Colonic mucosa (tissue), 4 donors: Measurements from ENCODE around the gene ARHGEF16. TPM values are rescaled to one million over a fixed set of nuclear protein-coding genes. Genes with fewer than 3 reads are reported as not detected.
A peak's percentile ranks its signal among the peaks of the same experiment; 100 is the strongest.

Experiments
- DNase-seq: peaks from one replicate; pipeline ENCODE4 v3.0.0-alpha.2; 2020
- H3K27ac ChIP-seq: fragments of 200-600 bp; one replicate; pipeline ENCODE4 v1.8.0; 2021
- H3K27me3 ChIP-seq: fragments of 200-600 bp; one replicate; pipeline ENCODE4 v1.8.0; 2021
- H3K36me3 ChIP-seq: fragments of 200-600 bp; one replicate; pipeline ENCODE4 v1.8.0; 2021
- H3K4me1 ChIP-seq: fragments of 200-600 bp; one replicate; pipeline ENCODE4 v1.8.0; 2021; ENCODE audit warnings: mild to moderate bottlenecking
- H3K4me3 ChIP-seq: fragments of 200-600 bp; one replicate; pipeline ENCODE4 v1.8.0; 2021
- H3K9ac ChIP-seq, 2 donors: one replicate each; pipeline ENCODE4 v1.7.0; 2013; ENCODE audit warnings: control low read depth in 2 of 2, low read depth in 2 of 2, low read length in 2 of 2
- H3K9me3 ChIP-seq: fragments of 200-600 bp; one replicate; pipeline ENCODE4 v1.8.0; 2021
- CTCF ChIP-seq: fragments of 200-600 bp; IDR thresholded peaks from one replicate; pipeline ENCODE4 v1.8.0; 2022; ENCODE audit warnings: antibody characterized with exemption, mild to moderate bottlenecking
- intact Hi-C: fragments of 100-400 bp; cut with DNase I; formaldehyde crosslinking; loops from one replicate; pipeline ENCODE4 v1.14.1; 2022
- total RNA-seq, 2 donors: library from RNA; stranded (reverse); fragmentation: NEBNext Ultra II Directional in 1 of 2; extraction: Animal tissue kit (Norgen Biotek cat#: 25700) in 1 of 2; gene quantifications; one replicate each; pipeline ENCODE4 v1.2.1, GENCODE V29; 2021
- donor health status: healthy.
- donor health status: DM: no; HTN: no; CAD: no.
- donor health status: DM: no; HTN: no; CAD: no.

The ARHGEF16 gene
- total RNA-seq, 2 donors from 2014 or later: 77.3 to 90.2 TPM

GRCh38 chr1:3481836-3482375 lies 27.4 kb downstream of the ARHGEF16 start:
- intact Hi-C loops: no loop called here
- H3K36me3 ChIP-seq: no peaks in the 10 kb centered on the region
- no peak overlapping the region for H3K27ac ChIP-seq
- H3K27me3 ChIP-seq: no peaks in the 10 kb centered on the region
- DNase-seq: no peak
- no peak for TF ChIP-seq CTCF
- H3K9me3 ChIP-seq: no peaks in the 10 kb centered on the region
- H3K4me1 ChIP-seq: no peaks in the 10 kb centered on the region
- H3K4me3 ChIP-seq: no peak overlapping the region
- peak overlapping the region in 1 of 2 donors; percentile 24 for H3K9ac ChIP-seq

- no peak overlapping the region for H3K9ac ChIP-seq
- no peak for TF ChIP-seq CTCF
- H3K9me3 ChIP-seq: no peaks in the 10 kb centered on the region
- no peak for DNase-seq
- no peaks in the 10 kb centered on the region for H3K4me1 ChIP-seq
- H3K27ac ChIP-seq: no peak overlapping the region
- no peaks in the 10 kb centered on the region for H3K27me3 ChIP-seq
- no peaks in the 10 kb centered on the region for H3K36me3 ChIP-seq
- intact Hi-C loops: no loop called here
- H3K4me3 ChIP-seq: no peak overlapping the region
Observed at GRCh38 chr1:3482378-3482849, 27.9 kb downstream of the ARHGEF16 start.

GRCh38 chr1:3483380-3483779 lies 28.9 kb downstream of the ARHGEF16 start:
- H3K27me3 ChIP-seq: no peaks in the 10 kb centered on the region
- DNase-seq: no peak
- no peak for TF ChIP-seq CTCF
- H3K4me3 ChIP-seq: no peak overlapping the region
- H3K27ac ChIP-seq: no peak overlapping the region
- H3K9me3 ChIP-seq: no peaks in the 10 kb centered on the region
- no peaks in the 10 kb centered on the region for H3K4me1 ChIP-seq
- H3K36me3 ChIP-seq: no peaks in the 10 kb centered on the region
- H3K9ac ChIP-seq: no peak overlapping the region
- intact Hi-C loops: no loop called here

- peak; percentile 67 for DNase-seq
- peak; percentile 90 for TF ChIP-seq CTCF
- Histone ChIP-seq H3K4me1 (no peaks in the 10 kb centered on the region), H3K27me3 (no peaks in the 10 kb centered on the region), H3K4me3 (no peak overlapping the region), H3K27ac (no peak overlapping the region), H3K9me3 (no peaks in the 10 kb centered on the region), H3K36me3 (no peaks in the 10 kb centered on the region), H3K9ac (no peak overlapping the region)
- intact Hi-C loops: loop anchor here (1.0 kb wide), 1 partner anchor 31 kb away; no protein-coding TSS in a partner anchor
Observed at GRCh38 chr1:3483801-3484444, 29.5 kb downstream of the ARHGEF16 start.

GRCh38 chr1:3485016-3485415 lies 30.6 kb downstream of the ARHGEF16 start:
- no peaks in the 10 kb centered on the region for H3K9me3 ChIP-seq
- TF ChIP-seq CTCF: no peak
- no peak overlapping the region for H3K9ac ChIP-seq
- H3K27me3 ChIP-seq: no peaks in the 10 kb centered on the region
- no peaks in the 10 kb centered on the region for H3K4me1 ChIP-seq
- no peak overlapping the region for H3K4me3 ChIP-seq
- no peaks in the 10 kb centered on the region for H3K36me3 ChIP-seq
- DNase-seq: no peak
- intact Hi-C loops: no loop called here
- no peak overlapping the region for H3K27ac ChIP-seq
